Measurements from ENCODE around the gene CACNA1G. TPM values are rescaled to one million over a fixed set of nuclear protein-coding genes. Genes with fewer than 3 reads are reported as not detected.

The CACNA1G gene
- total and polyA plus RNA-seq, 2 donors (not counting 1 experiment from before 2014, with no cell fraction given): 0.08 to 0.99 TPM

- Histone ChIP-seq H3K27ac (ENCODE audit: insufficient read depth, low read length) (no peak overlapping the region), H3K9ac (ENCODE audit: insufficient read depth, low read length) (no peak overlapping the region), H3K4me1 (ENCODE audit: control insufficient read depth, extremely low read depth, insufficient read depth, low read length) (no peaks in the 10 kb centered on the region), H3K4me3 (replicated peaks in 1 of 4; ENCODE audit: control extremely low read depth in 1 of 4, insufficient read depth in 1 of 4, low read depth in 3 of 4, low read length in 4 of 4) (no peak overlapping the region), H3K36me3 (ENCODE audit: control insufficient read depth, insufficient read depth, low read length) (no peaks in the 10 kb centered on the region), H2AFZ (ENCODE audit: low read length) (no peak overlapping the region), H3K9me3 (ENCODE audit: control insufficient read depth, insufficient read depth, low read depth, low read length) (no peaks in the 10 kb centered on the region), H3K79me2 (ENCODE audit: control insufficient read depth, insufficient read depth, low read length) (no peaks in the 10 kb centered on the region), H4K20me1 (ENCODE audit: control insufficient read depth, extremely low read depth, insufficient read depth, low read length) (no peaks in the 10 kb centered on the region), H3K27me3 (ENCODE audit: control insufficient read depth, insufficient read depth, low read length) (peaks cover 7% of the 10 kb centered on the region), H3K4me2 (ENCODE audit: extremely low read depth, insufficient read depth, low read length) (no peak overlapping the region)
- peak; percentile 67 to 78 for DNase-seq (ENCODE audit: low read depth in 2 of 2)
- TF ChIP-seq EZH2 (IDR thresholded peaks at IDR 0.05; ENCODE audit: low read length, missing control alignments): no peak
- peak; percentile 71 to 77 for TF ChIP-seq CTCF (conservative IDR thresholded peaks at IDR 0.05 in 1 of 2, IDR thresholded peaks at IDR 0.05 in 1 of 2; ENCODE audit: low read depth in 1 of 2, low read length in 2 of 2)
Measured at GRCh38 chr17:50626037-50626574, 65.6 kb downstream of the CACNA1G start.

GRCh38 chr17:50627036-50627781 is 66.7 kb downstream of the CACNA1G start:
- no peaks in the 10 kb centered on the region for H3K4me1 ChIP-seq (ENCODE audit: control insufficient read depth, extremely low read depth, insufficient read depth, low read length)
- no peak overlapping the region for H3K4me2 ChIP-seq (ENCODE audit: extremely low read depth, insufficient read depth, low read length)
- H3K79me2 ChIP-seq (ENCODE audit: control insufficient read depth, insufficient read depth, low read length): no peaks in the 10 kb centered on the region
- H2AFZ ChIP-seq (ENCODE audit: low read length): no peak overlapping the region
- peaks cover 7% of the 10 kb centered on the region for H3K27me3 ChIP-seq (ENCODE audit: control insufficient read depth, insufficient read depth, low read length)
- H3K9me3 ChIP-seq (ENCODE audit: control insufficient read depth, insufficient read depth, low read depth, low read length): no peaks in the 10 kb centered on the region
- H3K4me3 ChIP-seq (replicated peaks in 1 of 4; ENCODE audit: control extremely low read depth in 1 of 4, insufficient read depth in 1 of 4, low read depth in 3 of 4, low read length in 4 of 4): no peak overlapping the region
- no peak for DNase-seq (ENCODE audit: low read depth in 2 of 2)
- no peak overlapping the region for H3K27ac ChIP-seq (ENCODE audit: insufficient read depth, low read length)
- H3K36me3 ChIP-seq (ENCODE audit: control insufficient read depth, insufficient read depth, low read length): no peaks in the 10 kb centered on the region
- H3K9ac ChIP-seq (ENCODE audit: insufficient read depth, low read length): no peak overlapping the region
- H4K20me1 ChIP-seq (ENCODE audit: control insufficient read depth, extremely low read depth, insufficient read depth, low read length): no peaks in the 10 kb centered on the region
- TF ChIP-seq CTCF (conservative IDR thresholded peaks at IDR 0.05 in 1 of 2, IDR thresholded peaks at IDR 0.05 in 1 of 2; ENCODE audit: low read depth in 1 of 2, low read length in 2 of 2) (no peak), EZH2 (IDR thresholded peaks at IDR 0.05; ENCODE audit: low read length, missing control alignments) (no peak)

- Histone ChIP-seq H3K4me1 (ENCODE audit: control insufficient read depth, extremely low read depth, insufficient read depth, low read length) (no peaks in the 10 kb centered on the region), H3K4me2 (ENCODE audit: extremely low read depth, insufficient read depth, low read length) (no peak overlapping the region), H3K9ac (ENCODE audit: insufficient read depth, low read length) (no peak overlapping the region), H4K20me1 (ENCODE audit: control insufficient read depth, extremely low read depth, insufficient read depth, low read length) (no peaks in the 10 kb centered on the region), H3K79me2 (ENCODE audit: control insufficient read depth, insufficient read depth, low read length) (no peaks in the 10 kb centered on the region), H2AFZ (ENCODE audit: low read length) (no peak overlapping the region), H3K27ac (ENCODE audit: insufficient read depth, low read length) (no peak overlapping the region), H3K4me3 (replicated peaks in 1 of 4; ENCODE audit: control extremely low read depth in 1 of 4, insufficient read depth in 1 of 4, low read depth in 3 of 4, low read length in 4 of 4) (no peak overlapping the region), H3K9me3 (ENCODE audit: control insufficient read depth, insufficient read depth, low read depth, low read length) (no peaks in the 10 kb centered on the region), H3K27me3 (ENCODE audit: control insufficient read depth, insufficient read depth, low read length) (peaks cover 7% of the 10 kb centered on the region), H3K36me3 (ENCODE audit: control insufficient read depth, insufficient read depth, low read length) (no peaks in the 10 kb centered on the region)
- DNase-seq (ENCODE audit: low read depth in 2 of 2): no peak
- TF ChIP-seq CTCF (conservative IDR thresholded peaks at IDR 0.05 in 1 of 2, IDR thresholded peaks at IDR 0.05 in 1 of 2; ENCODE audit: low read depth in 1 of 2, low read length in 2 of 2) (no peak), EZH2 (IDR thresholded peaks at IDR 0.05; ENCODE audit: low read length, missing control alignments) (no peak)
Measured at GRCh38 chr17:50627782-50628601, 67.5 kb downstream of the CACNA1G start.

All from fibroblast of lung (primary cell).